GM18505 (cell line): ENCODE data around the gene FAT4.

Source experiments
- ATAC-seq: cut with Tn5 transposase; IDR thresholded peaks from one replicate; pipeline ENCODE4 v1.9.1; 2021; ENCODE audit not compliant: unreplicated experiment
- POLR2A ChIP-seq: IDR thresholded peaks from 4 replicates; pipeline ENCODE4 v1.6.1; 2011; ENCODE audit warnings: borderline replicate concordance; ENCODE audit not compliant: insufficient read depth, insufficient read length; ENCODE audit errors: extremely low read depth

FAT4 gene

GRCh38 chr4:125338814-125339213, 24.1 kb downstream of the FAT4 start:
- no peak for TF ChIP-seq POLR2A
- no peak for ATAC-seq

GRCh38 chr4:125344198-125344597, 29.4 kb downstream of the FAT4 start:
- TF ChIP-seq POLR2A, result no peak
- no peak for ATAC-seq

GRCh38 chr4:125346616-125347015, 31.9 kb downstream of the FAT4 start:
- no peak for TF ChIP-seq POLR2A
- ATAC-seq, result no peak

GRCh38 chr4:125350470-125351135, 35.8 kb downstream of the FAT4 start:
- no peak for ATAC-seq
- no peak for TF ChIP-seq POLR2A

- ATAC-seq, result no peak
- TF ChIP-seq POLR2A, result no peak
Measured at GRCh38 chr4:125352521-125352920, 37.8 kb downstream of the FAT4 start.

- no peak for TF ChIP-seq POLR2A
- no peak for ATAC-seq
Measured at GRCh38 chr4:125353131-125353530, 38.4 kb downstream of the FAT4 start.

GRCh38 chr4:125355791-125356190, 41.0 kb downstream of the FAT4 start:
- ATAC-seq, result no peak
- TF ChIP-seq POLR2A, result no peak

- no peak for TF ChIP-seq POLR2A
- no peak for ATAC-seq
Measured at GRCh38 chr4:125357675-125358074, 42.9 kb downstream of the FAT4 start.

GRCh38 chr4:125358453-125358852, 43.7 kb downstream of the FAT4 start:
- ATAC-seq, result no peak
- TF ChIP-seq POLR2A, result no peak

- no peak for TF ChIP-seq POLR2A
Measured at GRCh38 chr4:125359363-125359762, 44.6 kb downstream of the FAT4 start.

GRCh38 chr4:125359960-125360634, 45.3 kb downstream of the FAT4 start:
- ATAC-seq, result no peak
- TF ChIP-seq POLR2A, result no peak

More at GRCh38 chr4:125359363-125359762, 44.6 kb downstream of the FAT4 start:
- ATAC-seq, result no peak

GRCh38 chr4:125360727-125361126, 46.0 kb downstream of the FAT4 start:
- no peak for ATAC-seq
- TF ChIP-seq POLR2A, result no peak
